PC-9 (cell line): ENCODE measurements around the gene UAP1L1. TPM values are rescaled to one million over a fixed set of nuclear protein-coding genes. Genes with fewer than 3 reads are reported as not detected.

Experiments used
- BruUV-seq: library from RNA; stranded (reverse); fragments of 400-500 nt; replicated peaks from 2 replicates; lab custom pipeline; 2021; lab: Mats Ljungman, UMichigan
- CTCF ChIA-PET: fragments of 300-600 bp; sonication (Branson Sonifier 250); formaldehyde crosslinking; loops from one replicate; lab custom pipeline; 2022; ENCODE audit warnings: antibody characterized with exemption; lab: Charles Lee
- POLR2A ChIA-PET: fragments of 300-600 bp; sonication (Branson Sonifier 250); formaldehyde crosslinking; loops from one replicate; lab custom pipeline; 2022; ENCODE audit warnings: antibody characterized with exemption; ENCODE audit not compliant: unreplicated experiment; lab: Charles Lee
- DNase-seq, 2 experiments: peaks; one replicate each; pipeline versions ENCODE4 v3.0.0 to v3.0.0-alpha.2; 2015 to 2022; ENCODE audit warnings: mixed read lengths in 1 of 2
- H2AFZ ChIP-seq: fragments of 200-600 bp; sonication (generic); 2 replicates; pipeline ENCODE4 v1.8.1; 2017; ENCODE audit warnings: antibody characterized with exemption
- H3F3A ChIP-seq: fragments of 200-600 bp; sonication (generic); 2 replicates; pipeline ENCODE4 v1.8.1; 2017; ENCODE audit warnings: antibody characterized with exemption, mild to moderate bottlenecking, low read depth; ENCODE audit not compliant: insufficient read depth
- H3K27ac ChIP-seq: fragments of 200-600 bp; sonication (generic); 2 replicates; pipeline ENCODE4 v1.6.1; 2016; ENCODE audit warnings: mixed run types
- H3K27me3 ChIP-seq: fragments of 200-600 bp; sonication (generic); 2 replicates; pipeline ENCODE4 v1.6.1; 2016; ENCODE audit warnings: low read depth, mixed run types; ENCODE audit not compliant: insufficient read depth
- H3K36me3 ChIP-seq: fragments of 200-600 bp; sonication (generic); 2 replicates; pipeline ENCODE4 v1.6.1; 2016; ENCODE audit warnings: low read depth, mixed run types
- H3K4me1 ChIP-seq: fragments of 200-600 bp; sonication (generic); replicated peaks from 2 replicates; pipeline ENCODE4 v1.6.1; 2016; ENCODE audit warnings: mixed run types; ENCODE audit not compliant: insufficient read depth
- H3K4me2 ChIP-seq: fragments of 200-600 bp; sonication (generic); 2 replicates; pipeline ENCODE4 v1.6.1; 2017; ENCODE audit warnings: mixed run types
- H3K4me3 ChIP-seq: fragments of 200-600 bp; sonication (generic); 2 replicates; pipeline ENCODE4 v1.6.1; 2016; ENCODE audit warnings: mixed run types
- H3K79me2 ChIP-seq: fragments of 200-600 bp; sonication (generic); 2 replicates; pipeline ENCODE4 v1.6.1; 2017; ENCODE audit warnings: low read depth, mixed run types
- H3K9me2 ChIP-seq: fragments of 200-600 bp; sonication (generic); 2 replicates; pipeline ENCODE4 v1.8.1; 2017; ENCODE audit warnings: mild to moderate bottlenecking; ENCODE audit not compliant: insufficient read depth
- H3K9me3 ChIP-seq: fragments of 200-600 bp; sonication (generic); 2 replicates; pipeline ENCODE4 v1.8.1; 2016; ENCODE audit warnings: low read depth; ENCODE audit not compliant: insufficient read depth
- H4K20me1 ChIP-seq: fragments of 200-600 bp; sonication (generic); 2 replicates; pipeline ENCODE4 v1.8.1; 2017; ENCODE audit not compliant: insufficient read depth
- CTCF ChIP-seq: fragments of 200-600 bp; sonication (generic); conservative IDR thresholded peaks from 2 replicates; pipeline ENCODE4 v1.6.1; 2017; ENCODE audit warnings: mixed run types, antibody characterized with exemption, mild to moderate bottlenecking, moderate library complexity
- EZH2 ChIP-seq: fragments of 200-600 bp; sonication (generic); IDR thresholded peaks from 2 replicates; pipeline ENCODE4 v1.8.0; 2017; ENCODE audit warnings: antibody characterized with exemption, low read depth
- intact Hi-C: fragments of 100-400 bp; cut with micrococcal nuclease; formaldehyde crosslinking; loops from one replicate; pipeline ENCODE4 v1.10.0; 2022; ENCODE audit not compliant: unreplicated experiment
- total RNA-seq: library from RNA; stranded (reverse); gene quantifications from 2 replicates; pipeline ENCODE4 v1.2.3, GENCODE V29; 2021

Gene UAP1L1
- total RNA-seq, 1 experiment from 2014 or later, result 9.9 TPM

GRCh38 chr9:137075275-137075775, 2.0 kb upstream of the UAP1L1 start:
- H3F3A ChIP-seq, result peaks cover 25% of the 10 kb centered on the region
- no peaks in the 10 kb centered on the region for H3K36me3 ChIP-seq
- H3K79me2 ChIP-seq, result no peaks in the 10 kb centered on the region
- no peak overlapping the region for H2AFZ ChIP-seq
- H3K27me3 ChIP-seq, result no peaks in the 10 kb centered on the region
- H3K4me1 ChIP-seq, result peaks cover 6% of the 10 kb centered on the region
- CTCF ChIA-PET, result no interaction called here
- intact Hi-C loops, result no loop called here
- H3K4me2 ChIP-seq, result no peak overlapping the region
- H3K9me3 ChIP-seq, result no peaks in the 10 kb centered on the region
- POLR2A ChIA-PET, result no interaction called here
- no peak overlapping the region for H3K4me3 ChIP-seq
- BruUV-seq, result no TSS peak
- no peaks in the 10 kb centered on the region for H4K20me1 ChIP-seq
- peak in 1 of 2 experiments; percentile 18 for DNase-seq
- H3K9me2 ChIP-seq, result no peaks in the 10 kb centered on the region
- no peak for TF ChIP-seq CTCF
- no peak for TF ChIP-seq EZH2
- no peak overlapping the region for H3K27ac ChIP-seq

- POLR2A ChIA-PET, result no interaction called here
- TF ChIP-seq EZH2 (no peak), CTCF (no peak)
- Histone ChIP-seq H3K9me2 (no peaks in the 10 kb centered on the region), H3K9me3 (no peaks in the 10 kb centered on the region), H3K4me1 (no peaks in the 10 kb centered on the region), H3K4me2 (peak overlapping the region; percentile 51; the same call in 1 of the 2 replicates), H4K20me1 (no peaks in the 10 kb centered on the region), H2AFZ (no peak overlapping the region), H3K27ac (no peak overlapping the region), H3K4me3 (no peak overlapping the region), H3K79me2 (no peaks in the 10 kb centered on the region), H3F3A (peaks cover 19% of the 10 kb centered on the region), H3K27me3 (no peaks in the 10 kb centered on the region), H3K36me3 (no peaks in the 10 kb centered on the region)
- intact Hi-C loops, result no loop called here
- CTCF ChIA-PET, result interaction anchor here (0.6 kb wide), 1 partner anchor 9 kb away, joined by 5 read pairs; no protein-coding TSS in a partner anchor
- no peak for DNase-seq
- no TSS peak for BruUV-seq
Observed at GRCh38 chr9:137076636-137077009, 694 bp upstream of the UAP1L1 start.

GRCh38 chr9:137077758-137078693, 709 bp downstream of the UAP1L1 start:
- H3K27ac ChIP-seq, result no peak overlapping the region
- TF ChIP-seq CTCF (no peak), EZH2 (no peak)
- BruUV-seq, result TSS peak; percentile 25
- ChIA-PET POLR2A (no interaction called here), CTCF (interaction anchor here (0.6 kb wide), 2 partner anchors 10 to 48 kb away, joined by 3 to 7 read pairs; no protein-coding TSS in a partner anchor)
- DNase-seq, result peak in 1 of 2 experiments; percentile 29
- peak overlapping the region; percentile 66 for H3K4me3 ChIP-seq
- H3K4me2 ChIP-seq, result peak overlapping the region; percentile 86
- H3F3A ChIP-seq, result peaks cover 24% of the 10 kb centered on the region
- intact Hi-C loops, result no loop called here
- no peaks in the 10 kb centered on the region for H4K20me1 ChIP-seq
- H3K79me2 ChIP-seq, result no peaks in the 10 kb centered on the region
- H2AFZ ChIP-seq, result peak overlapping the region; percentile 79; the same call in 1 of the 2 replicates
- no peaks in the 10 kb centered on the region for H3K27me3 ChIP-seq
- no peaks in the 10 kb centered on the region for H3K9me3 ChIP-seq
- H3K9me2 ChIP-seq, result no peaks in the 10 kb centered on the region
- peaks cover 3% of the 10 kb centered on the region for H3K4me1 ChIP-seq
- H3K36me3 ChIP-seq, result no peaks in the 10 kb centered on the region
